HEK293 (cell line): Measurements from ENCODE around the gene B3GNT8.

Experiments used
- CTCF ChIA-PET: fragments of 350-600 bp; formaldehyde crosslinking; extraction: SDS; loops from one replicate; lab custom pipeline; 2021; ENCODE audit warnings: antibody characterized with exemption; lab: Yijun Ruan, JAX
- POLR2A ChIA-PET: fragments of 300-600 bp; formaldehyde crosslinking; extraction: SDS; loops from one replicate; lab custom pipeline; 2020; ENCODE audit warnings: antibody characterized with exemption, inconsistent platforms; lab: Yijun Ruan, JAX
- H3K27ac ChIP-seq: fragments of 200-500 bp; sonication (Bioruptor generic); 2 replicates; pipeline ENCODE4 v1.5.1; 2014; ENCODE audit warnings: low read depth, low read length, control low read depth, inconsistent platforms; ENCODE audit errors: extremely low read depth
- H3K36me3 ChIP-seq, 2 experiments: fragments of 200-500 bp in 1 of 2; sonication (Bioruptor generic) in 1 of 2; 1 replicate in 1 of 2; 2 replicates in 1 of 2; pipeline ENCODE4 v1.5.1; 2014 to 2017; ENCODE audit warnings: inconsistent platforms in 2 of 2, low read length in 2 of 2; ENCODE audit not compliant: control insufficient read depth in 2 of 2, insufficient read depth in 1 of 2
- H3K4me1 ChIP-seq: fragments of 200-500 bp; sonication (Bioruptor generic); 2 replicates; pipeline ENCODE4 v1.5.1; 2014; ENCODE audit warnings: mild to moderate bottlenecking, low read length, inconsistent platforms; ENCODE audit not compliant: control insufficient read depth, insufficient read depth
- H3K4me3 ChIP-seq: 2 replicates; pipeline ENCODE4 v1.5.1; 2011; ENCODE audit warnings: low read depth, mild to moderate bottlenecking, control low read depth, low read length, moderate library complexity
- H3K9me3 ChIP-seq: fragments of 200-500 bp; sonication (Bioruptor generic); 2 replicates; pipeline ENCODE4 v1.5.1; 2014; ENCODE audit warnings: low read depth, low read length, inconsistent platforms; ENCODE audit not compliant: control insufficient read depth, insufficient read depth
- BCL11B ChIP-seq: fragments of 450-650 bp; formaldehyde crosslinking; IDR thresholded peaks from 2 replicates; pipeline ENCODE4 v1.5.1; 2016; ENCODE audit warnings: low read depth, missing biosample characterization, missing genetic modification characterization
- GLIS1 ChIP-seq: fragments of 450-650 bp; formaldehyde crosslinking; IDR thresholded peaks from 2 replicates; pipeline ENCODE4 v1.5.1; 2016; ENCODE audit warnings: missing biosample characterization, missing genetic modification characterization
- KLF10 ChIP-seq: fragments of 450-650 bp; IDR thresholded peaks from 2 replicates; pipeline ENCODE4 v1.5.1; 2018; ENCODE audit warnings: missing biosample characterization, mild to moderate bottlenecking, missing genetic modification characterization
- ZNF112 ChIP-seq: fragments of 450-650 bp; formaldehyde crosslinking; IDR thresholded peaks from 2 replicates; pipeline ENCODE4 v1.5.0; 2017; ENCODE audit warnings: missing biosample characterization, missing genetic modification characterization
- ZNF341 ChIP-seq: fragments of 450-650 bp; formaldehyde crosslinking; IDR thresholded peaks from 2 replicates; pipeline ENCODE4; 2016; ENCODE audit warnings: low read depth, missing biosample characterization, missing genetic modification characterization
- ZNF350 ChIP-seq: fragments of 450-650 bp; formaldehyde crosslinking; IDR thresholded peaks from 2 replicates; pipeline ENCODE4 v1.5.0; 2017; ENCODE audit warnings: missing biosample characterization, mild to moderate bottlenecking, missing genetic modification characterization
- ZNF354C ChIP-seq: fragments of 450-650 bp; formaldehyde crosslinking; IDR thresholded peaks from 2 replicates; pipeline ENCODE4 v1.5.1; 2016; ENCODE audit warnings: missing biosample characterization, missing genetic modification characterization, low read depth, borderline replicate concordance
- ZNF549 ChIP-seq: fragments of 450-650 bp; IDR thresholded peaks from 2 replicates; pipeline ENCODE4 v1.5.1; 2018; ENCODE audit warnings: missing biosample characterization, missing genetic modification characterization, mild to moderate bottlenecking, inconsistent platforms, moderate library complexity
- ZNF677 ChIP-seq: fragments of 450-650 bp; IDR thresholded peaks from 2 replicates; pipeline ENCODE4 v1.5.0; 2018; ENCODE audit warnings: missing biosample characterization, mild to moderate bottlenecking, missing genetic modification characterization, moderate library complexity
- ZNF777 ChIP-seq: fragments of 450-650 bp; formaldehyde crosslinking; IDR thresholded peaks from 2 replicates; pipeline ENCODE4 v1.5.1; 2017; ENCODE audit warnings: missing biosample characterization, missing genetic modification characterization, borderline replicate concordance
- ZNF837 ChIP-seq: fragments of 450-650 bp; formaldehyde crosslinking; IDR thresholded peaks from 2 replicates; pipeline ENCODE4 v1.5.1; 2016; ENCODE audit warnings: missing biosample characterization, missing genetic modification characterization
- ZNF843 ChIP-seq: fragments of 450-650 bp; formaldehyde crosslinking; IDR thresholded peaks from 2 replicates; pipeline ENCODE4 v1.5.1; 2016; ENCODE audit warnings: missing biosample characterization, missing genetic modification characterization
- ZSCAN30 ChIP-seq: fragments of 450-650 bp; IDR thresholded peaks from 2 replicates; pipeline ENCODE4 v1.5.1; 2018; ENCODE audit warnings: missing biosample characterization, mild to moderate bottlenecking, missing genetic modification characterization, moderate library complexity
- TF ChIP-seq, protein P1 (sequence below): fragments of 450-650 bp; formaldehyde crosslinking; IDR thresholded peaks from 2 replicates; pipeline ENCODE4 v1.5.1; 2016; ENCODE audit warnings: missing biosample characterization, missing genetic modification characterization
- TF ChIP-seq, protein P2 (sequence below): fragments of 450-650 bp; formaldehyde crosslinking; IDR thresholded peaks from 2 replicates; pipeline ENCODE4 v1.5.1; 2016; ENCODE audit warnings: missing biosample characterization, missing genetic modification characterization
- TF ChIP-seq, protein P3 (sequence below): fragments of 450-650 bp; formaldehyde crosslinking; IDR thresholded peaks from 2 replicates; pipeline ENCODE4 v1.5.1; 2016; ENCODE audit warnings: missing biosample characterization, missing genetic modification characterization

Gene B3GNT8

GRCh38 chr19:41445575-41445974, 18.4 kb upstream of the B3GNT8 start:
- Histone ChIP-seq H3K4me1 (no peaks in the 10 kb centered on the region), H3K4me3 (no peak overlapping the region), H3K36me3 (no peaks in the 10 kb centered on the region), H3K27ac (no peak overlapping the region), H3K9me3 (no peaks in the 10 kb centered on the region)
- TF ChIP-seq ZNF843 (tag by site-specific recombination) (no peak), ZNF341 (tag by site-specific recombination) (no peak), KLF10 (tag by site-specific recombination) (no peak), BCL11B (tag by site-specific recombination) (no peak), ZNF837 (tag by site-specific recombination) (no peak), ZSCAN30 (tag by site-specific recombination) (no peak), ZNF677 (tag by site-specific recombination) (no peak), ZNF350 (tag by site-specific recombination) (no peak)
- TF ChIP-seq, protein P1, sequence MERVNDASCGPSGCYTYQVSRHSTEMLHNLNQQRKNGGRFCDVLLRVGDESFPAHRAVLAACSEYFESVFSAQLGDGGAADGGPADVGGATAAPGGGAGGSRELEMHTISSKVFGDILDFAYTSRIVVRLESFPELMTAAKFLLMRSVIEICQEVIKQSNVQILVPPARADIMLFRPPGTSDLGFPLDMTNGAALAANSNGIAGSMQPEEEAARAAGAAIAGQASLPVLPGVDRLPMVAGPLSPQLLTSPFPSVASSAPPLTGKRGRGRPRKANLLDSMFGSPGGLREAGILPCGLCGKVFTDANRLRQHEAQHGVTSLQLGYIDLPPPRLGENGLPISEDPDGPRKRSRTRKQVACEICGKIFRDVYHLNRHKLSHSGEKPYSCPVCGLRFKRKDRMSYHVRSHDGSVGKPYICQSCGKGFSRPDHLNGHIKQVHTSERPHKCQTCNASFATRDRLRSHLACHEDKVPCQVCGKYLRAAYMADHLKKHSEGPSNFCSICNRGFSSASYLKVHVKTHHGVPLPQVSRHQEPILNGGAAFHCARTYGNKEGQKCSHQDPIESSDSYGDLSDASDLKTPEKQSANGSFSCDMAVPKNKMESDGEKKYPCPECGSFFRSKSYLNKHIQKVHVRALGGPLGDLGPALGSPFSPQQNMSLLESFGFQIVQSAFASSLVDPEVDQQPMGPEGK (tag by site-specific recombination) = no peak
- TF ChIP-seq, protein P2, sequence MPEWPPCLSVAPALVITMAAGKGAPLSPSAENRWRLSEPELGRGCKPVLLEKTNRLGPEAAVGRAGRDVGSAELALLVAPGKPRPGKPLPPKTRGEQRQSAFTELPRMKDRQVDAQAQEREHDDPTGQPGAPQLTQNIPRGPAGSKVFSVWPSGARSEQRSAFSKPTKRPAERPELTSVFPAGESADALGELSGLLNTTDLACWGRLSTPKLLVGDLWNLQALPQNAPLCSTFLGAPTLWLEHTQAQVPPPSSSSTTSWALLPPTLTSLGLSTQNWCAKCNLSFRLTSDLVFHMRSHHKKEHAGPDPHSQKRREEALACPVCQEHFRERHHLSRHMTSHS (tag by site-specific recombination) = no peak
- ChIA-PET POLR2A (interaction anchor here (0.6 kb wide), 1 partner anchor 123 kb away, joined by 3 read pairs; no protein-coding TSS in a partner anchor), CTCF (interaction anchor here (0.5 to 10.4 kb wide), 4 partner anchors 110 to 247 kb away, joined by 3 to 433 read pairs (median 4); no protein-coding TSS in a partner anchor)

DNA sequence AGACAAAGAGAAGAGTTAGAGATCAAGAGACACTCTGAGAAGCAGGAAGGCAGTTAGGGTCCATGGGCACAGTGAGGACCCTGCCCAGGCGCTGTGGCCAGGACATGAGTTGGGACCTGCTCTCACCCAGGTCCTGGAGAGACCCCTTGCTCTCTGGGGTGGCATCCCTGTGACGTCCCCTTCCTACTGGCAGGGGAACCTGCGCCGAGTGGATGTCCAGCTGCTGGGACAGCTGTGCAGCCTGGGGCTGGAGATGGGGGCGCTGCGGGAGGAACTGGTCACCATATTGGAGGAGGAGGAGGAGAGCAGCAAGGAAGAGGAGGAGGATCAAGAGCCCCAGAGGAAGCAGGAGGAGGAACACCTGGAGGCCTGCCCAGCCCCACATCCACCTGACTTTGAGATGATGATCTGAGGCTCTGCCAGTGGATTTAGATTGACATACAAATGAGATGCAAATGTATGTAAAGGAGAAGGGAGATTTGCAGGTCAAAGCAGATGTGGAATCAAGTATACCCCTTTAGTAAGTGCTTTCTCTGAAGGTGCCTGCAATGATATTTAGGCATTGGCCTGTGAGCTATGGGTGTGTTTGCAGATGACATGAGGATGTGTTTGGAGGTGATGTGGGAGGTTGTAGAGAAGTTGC, 16.8 kb upstream of the B3GNT8 start:
- TF ChIP-seq, protein P3, sequence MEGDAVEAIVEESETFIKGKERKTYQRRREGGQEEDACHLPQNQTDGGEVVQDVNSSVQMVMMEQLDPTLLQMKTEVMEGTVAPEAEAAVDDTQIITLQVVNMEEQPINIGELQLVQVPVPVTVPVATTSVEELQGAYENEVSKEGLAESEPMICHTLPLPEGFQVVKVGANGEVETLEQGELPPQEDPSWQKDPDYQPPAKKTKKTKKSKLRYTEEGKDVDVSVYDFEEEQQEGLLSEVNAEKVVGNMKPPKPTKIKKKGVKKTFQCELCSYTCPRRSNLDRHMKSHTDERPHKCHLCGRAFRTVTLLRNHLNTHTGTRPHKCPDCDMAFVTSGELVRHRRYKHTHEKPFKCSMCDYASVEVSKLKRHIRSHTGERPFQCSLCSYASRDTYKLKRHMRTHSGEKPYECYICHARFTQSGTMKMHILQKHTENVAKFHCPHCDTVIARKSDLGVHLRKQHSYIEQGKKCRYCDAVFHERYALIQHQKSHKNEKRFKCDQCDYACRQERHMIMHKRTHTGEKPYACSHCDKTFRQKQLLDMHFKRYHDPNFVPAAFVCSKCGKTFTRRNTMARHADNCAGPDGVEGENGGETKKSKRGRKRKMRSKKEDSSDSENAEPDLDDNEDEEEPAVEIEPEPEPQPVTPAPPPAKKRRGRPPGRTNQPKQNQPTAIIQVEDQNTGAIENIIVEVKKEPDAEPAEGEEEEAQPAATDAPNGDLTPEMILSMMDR = no peak
- TF ChIP-seq ZNF112 (tag by site-specific recombination) = no peak
- TF ChIP-seq ZNF354C (tag by site-specific recombination) = no peak
- Histone ChIP-seq H3K4me1 (peaks cover 2% of the 10 kb centered on the region; the same call in 1 of the 2 replicates), H3K36me3 (no peaks in the 10 kb centered on the region), H3K4me3 (no peak overlapping the region), H3K9me3 (no peaks in the 10 kb centered on the region), H3K27ac (no peak overlapping the region)
- ChIA-PET POLR2A (interaction anchor here (1.5 kb wide), 1 partner anchor 80 kb away, joined by 6 read pairs; the partner anchor contains the start of gene B9D2), CTCF (interaction anchor here (1.6 to 10.4 kb wide), 2 partner anchors 119 to 121 kb away, joined by 13 to 433 read pairs; no protein-coding TSS in a partner anchor)

- CTCF ChIA-PET = interaction anchor here (0.6 to 1.6 kb wide), 2 partner anchors 120 to 158 kb away, joined by 4 to 13 read pairs; no protein-coding TSS in a partner anchor
Observed at GRCh38 chr19:41442473-41443355, 15.5 kb upstream of the B3GNT8 start, which contains the start of gene ERICH4. ERICH4 (plus strand) TSS chr19:41443156; CDS start chr19:41443170, 14 bp downstream.

More at GRCh38 chr19:41442473-41443355, 15.5 kb upstream of the B3GNT8 start, which contains the start of gene ERICH4:
- H3K27ac ChIP-seq = no peak within 1 kb of the TSS
- TF ChIP-seq ZNF549 (tag by site-specific recombination) (no peak), ZNF837 (tag by site-specific recombination) (no peak), GLIS1 (tag by site-specific recombination) (peak; percentile 35; the same call in 1 of the 2 replicates), ZNF777 (tag by site-specific recombination) (no peak)
- POLR2A ChIA-PET = interaction anchor here (0.7 to 1.5 kb wide), 2 partner anchors 14 to 79 kb away, joined by 3 to 6 read pairs; partner anchors contain the start of gene B9D2
- no peak within 1 kb of the TSS for H3K4me3 ChIP-seq
- H3K4me1 ChIP-seq = peaks cover 4% of the 10 kb centered on the region; the same call in 1 of the 2 replicates
- H3K9me3 ChIP-seq = no peaks in the 10 kb centered on the region
- H3K36me3 ChIP-seq = peaks cover 0 to 5% of the 10 kb centered on the region in 2 experiments; a peak in 2 of 3 replicates
